Small intestine (tissue), 4 donors: ENCODE results near the gene NGDN. TPM values are rescaled to one million over a fixed set of nuclear protein-coding genes. Genes with fewer than 3 reads are reported as not detected.

Experiments used
- polyA plus RNA-seq, 4 donors: library from polyadenylated mRNA; stranded (reverse) in 3 of 4; unstranded in 1 of 4; fragments of 200-250 nt in 3 of 4; fragments of 120-200 nt in 1 of 4; gene quantifications; one replicate each; pipeline versions ENCODE4 v1.2.1 to v1.2.3, GENCODE V29; 2013
- donor health status: healthy with polysubstance abuse.
- donor health status: Bipolar disorder and iron deficiency.
- donor health status: healthy.

The NGDN gene
- polyA plus RNA-seq, 4 donors = 38.2 to 48.1 (median 45.2) TPM

Other genes starting within 250 kb of the NGDN start
- gene RNF212B, start 231.8 kb upstream of the NGDN start, polyA plus RNA-seq = under 1 TPM in 3 of 4 donors, not detected in 1; 0.07 to 0.45 (median 0.27) TPM
- 10 to 100 TPM in 1 of 4 donors, 1 to 10 TPM in 3; 3.2 to 17.5 (median 7.6) TPM for gene HOMEZ, start 183.6 kb upstream of the NGDN start, polyA plus RNA-seq
- gene PPP1R3E, start 166.8 kb upstream of the NGDN start, polyA plus RNA-seq = 10 to 100 TPM in 2 of 4 donors, 1 to 10 TPM in 2; 6.7 to 27.0 (median 14.5) TPM
- gene BCL2L2, start 162.9 kb upstream of the NGDN start, polyA plus RNA-seq = 10 to 100 TPM; 30.8 to 50.0 (median 37.7) TPM
- gene PABPN1, start 148.2 kb upstream of the NGDN start, polyA plus RNA-seq = 100 to 1,000 TPM; 119 to 170 (median 147) TPM
- 10 to 100 TPM in 2 of 4 donors, 1 to 10 TPM in 1, under 1 TPM in 1; 0.67 to 36.3 (median 7.4) TPM for gene SLC22A17, start 116.8 kb upstream of the NGDN start, polyA plus RNA-seq
- 10 to 100 TPM in 1 of 4 donors, 1 to 10 TPM in 1, under 1 TPM in 2; 0.54 to 11.5 (median 1.8) TPM for gene EFS, start 104.5 kb upstream of the NGDN start, polyA plus RNA-seq
- not detected for gene IL25, start 96.9 kb upstream of the NGDN start, polyA plus RNA-seq
- gene CMTM5, start 92.7 kb upstream of the NGDN start, polyA plus RNA-seq = under 1 TPM in 2 of 4 donors, not detected in 2; 0.61 to 0.97 TPM
- gene MYH6, start 61.4 kb upstream of the NGDN start, polyA plus RNA-seq = 10 to 100 TPM in 1 of 4 donors, 1 to 10 TPM in 1, under 1 TPM in 2; 0.01 to 52.1 (median 1.1) TPM
- 1 to 10 TPM in 3 of 4 donors, under 1 TPM in 1; 0.37 to 8.6 (median 2.6) TPM for gene MYH7, start 34.0 kb upstream of the NGDN start, polyA plus RNA-seq
- 1 to 10 TPM in 1 of 4 donors, under 1 TPM in 1, not detected in 2; 0.55 to 2.2 TPM for gene ZFHX2, start 82.1 kb downstream of the NGDN start, polyA plus RNA-seq
- 10 to 100 TPM in 3 of 4 donors, 1 to 10 TPM in 1; 9.7 to 26.7 (median 15.5) TPM for gene THTPA, start 86.6 kb downstream of the NGDN start, polyA plus RNA-seq
- gene AP1G2, start 98.1 kb downstream of the NGDN start, polyA plus RNA-seq = 100 to 1,000 TPM in 3 of 4 donors, 10 to 100 TPM in 1; 80.4 to 376 (median 181) TPM
- gene JPH4, start 109.1 kb downstream of the NGDN start, polyA plus RNA-seq = 1 to 10 TPM in 2 of 4 donors, under 1 TPM in 1, not detected in 1; 0.43 to 4.0 (median 1.1) TPM
- 1 to 10 TPM in 1 of 4 donors, under 1 TPM in 1, not detected in 2; 0.81 to 1.1 TPM for gene DHRS2, start 166.7 kb downstream of the NGDN start, polyA plus RNA-seq